ENCODE data around the gene SLC9A9. TPM values are rescaled to one million over a fixed set of nuclear protein-coding genes. Genes with fewer than 3 reads are reported as not detected.
A peak's percentile ranks its signal among the peaks of the same experiment; 100 is the strongest.

Gene SLC9A9
- total and polyA plus RNA-seq, 8 donors = 0.28 to 5.9 (median 0.75) TPM

- peaks cover 0 to 7% (median 0%) of the 10 kb centered on the region in 3 donors for H3K4me1 ChIP-seq
- no peak for TF ChIP-seq CTCF (IDR thresholded peaks at IDR 0.05)
- H3K27me3 ChIP-seq = no peaks in the 10 kb centered on the region
- FAIRE-seq = no peak
- no peaks in the 10 kb centered on the region for H3K9me3 ChIP-seq
- H3K36me3 ChIP-seq = no peaks in the 10 kb centered on the region
- no peak overlapping the region for H3K4me3 ChIP-seq
- no peak for DNase-seq
- intact Hi-C loops (cut with DNase I) = no loop called here
- no peak overlapping the region for H3K27ac ChIP-seq
- no peak for ATAC-seq
These were observed 17.5 kb downstream of the SLC9A9 start for GRCh38 chr3:143830786-143831185.

GRCh38 chr3:143830063-143830462, 18.2 kb downstream of the SLC9A9 start:
- no peak for DNase-seq
- no peak for ATAC-seq
- FAIRE-seq = no peak
- H3K36me3 ChIP-seq = no peaks in the 10 kb centered on the region
- no peak overlapping the region for H3K27ac ChIP-seq
- intact Hi-C loops (cut with DNase I) = no loop called here
- 18% methylated on average over 2 of the region's 2 CpGs for WGBS, 2 donors
- H3K9me3 ChIP-seq = no peaks in the 10 kb centered on the region
- TF ChIP-seq CTCF (IDR thresholded peaks at IDR 0.05) = no peak
- peaks cover 0 to 7% (median 0%) of the 10 kb centered on the region in 3 donors for H3K4me1 ChIP-seq
- H3K27me3 ChIP-seq = no peaks in the 10 kb centered on the region
- no peak overlapping the region for H3K4me3 ChIP-seq

- no peaks in the 10 kb centered on the region for H3K36me3 ChIP-seq
- no peak overlapping the region for H3K4me3 ChIP-seq
- no peaks in the 10 kb centered on the region for H3K27me3 ChIP-seq
- intact Hi-C loops (cut with DNase I) = no loop called here
- no peak for ATAC-seq
- no peak for DNase-seq
- peaks cover 0 to 7% (median 0%) of the 10 kb centered on the region in 3 donors for H3K4me1 ChIP-seq
- WGBS, 2 donors = 73 to 76% methylated on average over 2 of the region's 2 CpGs
- H3K9me3 ChIP-seq = no peaks in the 10 kb centered on the region
- H3K27ac ChIP-seq = no peak overlapping the region
- no peak for TF ChIP-seq CTCF (IDR thresholded peaks at IDR 0.05)
- FAIRE-seq = no peak
These were observed 20.8 kb downstream of the SLC9A9 start for GRCh38 chr3:143827425-143827824.

GRCh38 chr3:143826296-143826695, 22.0 kb downstream of the SLC9A9 start:
- TF ChIP-seq CTCF (IDR thresholded peaks at IDR 0.05) = no peak
- FAIRE-seq = no peak
- WGBS, 2 donors = 43 to 52% methylated on average over 1 of the region's 1 CpG
- H3K4me3 ChIP-seq = no peak overlapping the region
- H3K4me1 ChIP-seq = peaks cover 0 to 6% (median 0%) of the 10 kb centered on the region in 3 donors
- H3K27me3 ChIP-seq = no peaks in the 10 kb centered on the region
- no peaks in the 10 kb centered on the region for H3K36me3 ChIP-seq
- no peaks in the 10 kb centered on the region for H3K9me3 ChIP-seq
- intact Hi-C loops (cut with DNase I) = no loop called here
- peak in 1 of 6 donors; percentile 27 for DNase-seq
- ATAC-seq = peak in 3 of 4 donors; percentile 14 to 71 (median 65)
- no peak overlapping the region for H3K27ac ChIP-seq

- Histone ChIP-seq H3K4me3 (no peak overlapping the region), H3K36me3 (no peaks in the 10 kb centered on the region), H3K27ac (no peak overlapping the region), H3K9me3 (no peaks in the 10 kb centered on the region), H3K4me1 (no peaks in the 10 kb centered on the region), H3K27me3 (no peaks in the 10 kb centered on the region)
- DNase-seq (no peak), FAIRE-seq (no peak), ATAC-seq (peak in 3 of 4 donors; percentile 35 to 66 (median 59))
- intact Hi-C loops (cut with DNase I) = no loop called here
- TF ChIP-seq CTCF (IDR thresholded peaks at IDR 0.05) = no peak
- WGBS, 2 donors = 20 to 24% methylated on average over 3 of the region's 3 CpGs
These were observed 22.8 kb downstream of the SLC9A9 start for GRCh38 chr3:143825513-143825912.
